BJ (cell line): ENCODE data around the gene POU2F1. TPM values are rescaled to one million over a fixed set of nuclear protein-coding genes. Genes with fewer than 3 reads are reported as not detected.

ENCODE experiments used
- CTCF ChIA-PET: fragments of 350-600 bp; formaldehyde crosslinking; extraction: SDS; loops from one replicate; lab custom pipeline; 2021; ENCODE audit warnings: antibody characterized with exemption, inconsistent platforms; lab: Yijun Ruan, JAX
- POLR2A ChIA-PET: fragments of 300-600 bp; sonication (Branson Sonifier 250); formaldehyde crosslinking; extraction: SDS; loops from one replicate; lab custom pipeline; 2021; ENCODE audit warnings: antibody characterized with exemption; lab: Charles Lee
- DNase-seq: peaks from one replicate; pipeline ENCODE4 v3.0.0-alpha.2; 2011; ENCODE audit warnings: low read depth
- H3K27me3 ChIP-seq: 2 replicates; pipeline ENCODE4 v1.6.0; 2011; ENCODE audit warnings: low read length; ENCODE audit not compliant: control insufficient read depth, insufficient read depth
- H3K36me3 ChIP-seq: 2 replicates; pipeline ENCODE4 v1.5.1; 2011; ENCODE audit warnings: low read length; ENCODE audit not compliant: control insufficient read depth, insufficient read depth
- H3K4me3 ChIP-seq: 2 replicates; pipeline ENCODE4 v1.5.1; 2011; ENCODE audit warnings: low read depth, mild to moderate bottlenecking, control low read depth, low read length
- polyA plus RNA-seq: library from polyadenylated mRNA; depleted of rRNA; stranded (reverse); fragments of >200 nt; gene quantifications from 2 replicates; pipeline ENCODE4 v1.2.3, GENCODE V29; 2011
- TF ChIP-seq, protein P1 (sequence below): IDR thresholded peaks from 2 replicates; pipeline ENCODE4 v1.5.1; 2011; ENCODE audit warnings: low read depth, mild to moderate bottlenecking, control low read depth, inconsistent platforms, low read length, moderate library complexity; ENCODE audit not compliant: insufficient read depth

Gene POU2F1
- polyA plus RNA-seq, 1 experiment = 4.6 TPM

DNA sequence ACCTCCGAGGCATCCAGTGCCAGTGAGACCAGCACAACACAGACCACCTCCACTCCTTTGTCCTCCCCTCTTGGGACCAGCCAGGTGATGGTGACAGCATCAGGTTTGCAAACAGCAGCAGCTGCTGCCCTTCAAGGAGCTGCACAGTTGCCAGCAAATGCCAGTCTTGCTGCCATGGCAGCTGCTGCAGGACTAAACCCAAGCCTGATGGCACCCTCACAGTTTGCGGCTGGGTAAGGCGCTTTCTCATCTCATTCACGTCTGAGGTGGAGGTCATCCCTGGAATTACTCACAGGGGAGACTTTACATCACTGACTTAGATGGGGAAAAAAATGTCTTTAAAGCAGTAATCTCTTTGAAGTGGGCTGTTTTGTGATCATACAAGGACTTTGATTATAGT lies 191.4 kb downstream of the POU2F1 start:
- ChIA-PET CTCF (interaction anchor here (1.0 to 1.3 kb wide), 2 partner anchors 22 to 23 kb away, joined by 3 read pairs; no protein-coding TSS in a partner anchor), POLR2A (no interaction called here)
- TF ChIP-seq, protein P1, sequence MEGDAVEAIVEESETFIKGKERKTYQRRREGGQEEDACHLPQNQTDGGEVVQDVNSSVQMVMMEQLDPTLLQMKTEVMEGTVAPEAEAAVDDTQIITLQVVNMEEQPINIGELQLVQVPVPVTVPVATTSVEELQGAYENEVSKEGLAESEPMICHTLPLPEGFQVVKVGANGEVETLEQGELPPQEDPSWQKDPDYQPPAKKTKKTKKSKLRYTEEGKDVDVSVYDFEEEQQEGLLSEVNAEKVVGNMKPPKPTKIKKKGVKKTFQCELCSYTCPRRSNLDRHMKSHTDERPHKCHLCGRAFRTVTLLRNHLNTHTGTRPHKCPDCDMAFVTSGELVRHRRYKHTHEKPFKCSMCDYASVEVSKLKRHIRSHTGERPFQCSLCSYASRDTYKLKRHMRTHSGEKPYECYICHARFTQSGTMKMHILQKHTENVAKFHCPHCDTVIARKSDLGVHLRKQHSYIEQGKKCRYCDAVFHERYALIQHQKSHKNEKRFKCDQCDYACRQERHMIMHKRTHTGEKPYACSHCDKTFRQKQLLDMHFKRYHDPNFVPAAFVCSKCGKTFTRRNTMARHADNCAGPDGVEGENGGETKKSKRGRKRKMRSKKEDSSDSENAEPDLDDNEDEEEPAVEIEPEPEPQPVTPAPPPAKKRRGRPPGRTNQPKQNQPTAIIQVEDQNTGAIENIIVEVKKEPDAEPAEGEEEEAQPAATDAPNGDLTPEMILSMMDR = no peak
- Histone ChIP-seq H3K4me3 (no peak overlapping the region), H3K36me3 (peaks cover 7% of the 10 kb centered on the region), H3K27me3 (no peaks in the 10 kb centered on the region)
- no peak for DNase-seq

GRCh38 chr1:167412920-167413319 lies 192.2 kb downstream of the POU2F1 start:
- Histone ChIP-seq H3K36me3 (peaks cover 7% of the 10 kb centered on the region), H3K27me3 (no peaks in the 10 kb centered on the region), H3K4me3 (no peak overlapping the region)
- TF ChIP-seq, protein P1 = no peak
- ChIA-PET CTCF (no interaction called here), POLR2A (no interaction called here)
- DNase-seq = no peak

GRCh38 chr1:167413328-167413727 lies 192.6 kb downstream of the POU2F1 start:
- Histone ChIP-seq H3K36me3 (peaks cover 7% of the 10 kb centered on the region), H3K27me3 (no peaks in the 10 kb centered on the region), H3K4me3 (no peak overlapping the region)
- DNase-seq = no peak
- ChIA-PET POLR2A (interaction anchor here (0.6 kb wide), 1 partner anchor 41 kb away, joined by 4 read pairs; no protein-coding TSS in a partner anchor), CTCF (interaction anchor here (1.0 kb wide), 1 partner anchor 21 kb away, joined by 3 read pairs; no protein-coding TSS in a partner anchor)
- TF ChIP-seq, protein P1 = no peak

DNA sequence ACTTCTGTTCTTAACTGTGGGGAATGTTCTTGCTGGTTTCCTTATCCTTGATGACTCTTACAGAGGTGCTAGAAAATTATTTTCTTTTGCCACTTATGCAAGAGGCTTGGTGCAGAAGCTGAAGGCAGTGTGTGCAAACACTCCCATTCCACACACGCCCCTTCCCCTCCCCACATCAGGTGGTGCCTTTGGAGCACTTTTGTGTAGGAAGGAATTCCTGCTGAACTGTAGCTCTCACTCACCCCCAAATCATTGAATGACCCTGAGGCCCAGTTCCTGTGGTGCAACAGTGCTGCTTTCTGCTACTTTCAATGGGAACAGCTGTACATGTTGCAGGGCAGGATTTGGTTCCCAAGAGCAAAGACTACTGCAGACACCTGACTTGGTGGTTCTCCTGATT lies 195.8 kb downstream of the POU2F1 start:
- Histone ChIP-seq H3K36me3 (peaks cover 7% of the 10 kb centered on the region), H3K4me3 (no peak overlapping the region), H3K27me3 (no peaks in the 10 kb centered on the region)
- no peak for DNase-seq
- TF ChIP-seq, protein P1 = no peak
- ChIA-PET POLR2A (no interaction called here), CTCF (no interaction called here)

DNA sequence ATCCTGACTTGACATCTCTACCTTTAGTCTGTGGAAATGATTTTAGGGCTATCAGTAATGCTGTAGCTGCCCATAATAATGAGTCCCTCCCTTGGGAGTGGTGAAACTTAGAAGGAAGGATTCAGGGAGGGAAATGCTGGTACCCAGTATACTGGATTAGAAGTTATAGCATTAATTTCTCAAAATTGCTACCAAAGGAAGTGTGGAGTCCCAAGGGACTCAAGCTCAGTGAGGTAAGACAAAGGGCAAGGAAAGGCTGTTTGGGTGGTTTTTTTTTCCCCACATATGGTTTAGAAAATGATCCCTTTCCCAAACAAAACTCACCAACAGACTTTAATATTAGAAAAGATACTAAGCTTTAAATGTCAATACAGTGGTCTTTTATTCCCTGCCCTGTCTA lies 197.7 kb downstream of the POU2F1 start:
- Histone ChIP-seq H3K27me3 (no peaks in the 10 kb centered on the region), H3K4me3 (no peak overlapping the region), H3K36me3 (peaks cover 4% of the 10 kb centered on the region)
- ChIA-PET POLR2A (no interaction called here), CTCF (interaction anchor here (0.9 to 1.2 kb wide), 2 partner anchors 11 to 116 kb away, joined by 3 to 4 read pairs; no protein-coding TSS in a partner anchor)
- TF ChIP-seq, protein P1 = no peak
- no peak for DNase-seq
